Type B pancreatic cell (in vitro differentiated cells): ENCODE measurements around the gene UBE2G2. TPM values are rescaled to one million over a fixed set of nuclear protein-coding genes. Genes with fewer than 3 reads are reported as not detected.

ENCODE experiments used
- DNase-seq: peaks from one replicate; pipeline ENCODE4 v3.0.0; 2021; ENCODE audit warnings: mixed read lengths; ENCODE audit not compliant: unreplicated experiment; ENCODE audit errors: extremely low spot score
- H3K27ac Mint-ChIP-seq: 2 replicates; pipeline ENCODE4 v1.8.0; 2021; ENCODE audit warnings: mild to moderate bottlenecking, mixed read lengths
- H3K27me3 Mint-ChIP-seq: 2 replicates; pipeline ENCODE4 v1.8.0; 2021; ENCODE audit warnings: mixed read lengths
- H3K36me3 Mint-ChIP-seq: 2 replicates; pipeline ENCODE4 v1.8.0; 2021; ENCODE audit warnings: mixed read lengths
- H3K4me1 Mint-ChIP-seq: one replicate; pipeline ENCODE4 v1.8.0; 2021; ENCODE audit warnings: mixed read lengths; ENCODE audit not compliant: unreplicated experiment
- H3K4me3 Mint-ChIP-seq: 2 replicates; pipeline ENCODE4 v1.8.0; 2021; ENCODE audit warnings: mild to moderate bottlenecking, mixed read lengths
- H3K9me3 Mint-ChIP-seq: 2 replicates; pipeline ENCODE4 v1.8.0; 2021; ENCODE audit warnings: mixed read lengths
- total RNA-seq: library from RNA; stranded (reverse); gene quantifications from 2 replicates; pipeline ENCODE4 v1.2.1, GENCODE V29; 2021; ENCODE audit warnings: low replicate concordance
- TF ChIP-seq, protein P1 (sequence below): fragments of 200-600 bp; sonication (generic); conservative IDR thresholded peaks from 2 replicates; pipeline ENCODE4 v1.5.0; 2021; ENCODE audit warnings: antibody characterized with exemption, mild to moderate bottlenecking

The UBE2G2 gene
- total RNA-seq, 1 donor from 2014 or later = 92.4 TPM

GRCh38 chr21:44819283-44820243, 17.9 kb upstream of the UBE2G2 start:
- DNase-seq = no peak
- H3K36me3 Mint-ChIP-seq = peaks cover 6% of the 10 kb centered on the region
- TF ChIP-seq, protein P1, sequence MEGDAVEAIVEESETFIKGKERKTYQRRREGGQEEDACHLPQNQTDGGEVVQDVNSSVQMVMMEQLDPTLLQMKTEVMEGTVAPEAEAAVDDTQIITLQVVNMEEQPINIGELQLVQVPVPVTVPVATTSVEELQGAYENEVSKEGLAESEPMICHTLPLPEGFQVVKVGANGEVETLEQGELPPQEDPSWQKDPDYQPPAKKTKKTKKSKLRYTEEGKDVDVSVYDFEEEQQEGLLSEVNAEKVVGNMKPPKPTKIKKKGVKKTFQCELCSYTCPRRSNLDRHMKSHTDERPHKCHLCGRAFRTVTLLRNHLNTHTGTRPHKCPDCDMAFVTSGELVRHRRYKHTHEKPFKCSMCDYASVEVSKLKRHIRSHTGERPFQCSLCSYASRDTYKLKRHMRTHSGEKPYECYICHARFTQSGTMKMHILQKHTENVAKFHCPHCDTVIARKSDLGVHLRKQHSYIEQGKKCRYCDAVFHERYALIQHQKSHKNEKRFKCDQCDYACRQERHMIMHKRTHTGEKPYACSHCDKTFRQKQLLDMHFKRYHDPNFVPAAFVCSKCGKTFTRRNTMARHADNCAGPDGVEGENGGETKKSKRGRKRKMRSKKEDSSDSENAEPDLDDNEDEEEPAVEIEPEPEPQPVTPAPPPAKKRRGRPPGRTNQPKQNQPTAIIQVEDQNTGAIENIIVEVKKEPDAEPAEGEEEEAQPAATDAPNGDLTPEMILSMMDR = no peak
- peak overlapping the region; percentile 31 for H3K27ac Mint-ChIP-seq
- peaks cover 8% of the 10 kb centered on the region for H3K4me1 Mint-ChIP-seq
- no peaks in the 10 kb centered on the region for H3K27me3 Mint-ChIP-seq
- H3K4me3 Mint-ChIP-seq = peak overlapping the region; percentile 73
- H3K9me3 Mint-ChIP-seq = peaks cover 12% of the 10 kb centered on the region

DNA sequence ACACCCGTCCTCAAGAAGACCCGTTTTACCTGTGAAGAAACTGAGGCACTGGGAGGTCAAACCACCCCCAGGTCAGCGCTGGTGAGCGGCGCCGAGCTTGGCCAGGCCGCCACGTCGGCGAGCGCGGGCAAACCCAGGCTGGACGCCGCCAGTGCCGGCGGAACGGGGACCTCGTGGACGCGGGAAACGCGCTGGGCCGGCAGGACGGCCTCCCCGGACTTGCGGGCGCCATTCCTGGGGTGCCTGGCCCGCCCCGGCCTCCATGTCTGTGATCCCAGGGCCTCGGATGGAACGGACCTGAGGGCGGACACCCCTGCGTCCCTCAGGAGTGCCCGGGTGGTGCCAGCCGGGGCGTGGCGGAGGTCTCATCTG, 17.0 kb upstream of the UBE2G2 start:
- TF ChIP-seq, protein P1 = no peak
- H3K27ac Mint-ChIP-seq = no peak overlapping the region
- DNase-seq = no peak
- no peaks in the 10 kb centered on the region for H3K27me3 Mint-ChIP-seq
- H3K4me3 Mint-ChIP-seq = peak overlapping the region; percentile 73
- H3K9me3 Mint-ChIP-seq = peaks cover 9% of the 10 kb centered on the region
- H3K4me1 Mint-ChIP-seq = peaks cover 8% of the 10 kb centered on the region
- H3K36me3 Mint-ChIP-seq = peaks cover 3% of the 10 kb centered on the region

DNA sequence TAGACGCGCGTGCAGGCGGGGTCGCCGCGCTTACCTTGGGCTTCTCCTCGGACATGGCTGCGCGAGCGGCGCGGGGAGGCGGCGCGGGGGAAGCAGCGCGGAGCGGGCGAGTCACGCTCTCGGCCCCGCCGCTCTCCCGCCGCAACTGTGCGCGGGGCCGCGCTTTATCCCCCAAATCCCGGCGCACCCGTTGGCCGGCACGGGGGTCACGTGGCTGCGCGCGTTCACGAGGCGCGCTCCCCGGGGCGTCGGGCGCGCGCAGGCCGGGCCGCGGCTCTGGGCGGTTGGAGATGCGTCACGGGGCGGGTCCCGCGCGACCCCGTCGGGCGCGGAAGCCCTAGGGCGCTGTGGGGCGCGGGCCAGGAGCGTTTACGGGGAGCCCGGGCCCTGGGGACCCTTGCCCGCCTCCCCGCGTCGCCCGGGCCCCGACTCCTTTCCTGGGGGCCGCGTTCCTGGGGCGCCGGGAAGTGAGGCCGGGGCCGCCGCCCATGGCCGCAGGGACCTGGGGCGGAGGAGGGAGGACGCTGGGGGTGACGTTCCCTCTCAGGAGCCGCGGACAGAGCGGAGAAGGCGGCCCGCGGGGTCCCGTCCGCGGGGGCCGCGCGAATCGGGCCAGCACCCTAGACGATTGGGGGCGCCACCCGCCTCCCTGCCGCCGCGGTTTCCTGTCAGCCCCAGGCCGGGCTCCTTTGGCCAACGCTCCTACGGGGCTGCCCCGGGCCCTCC, 16.5 kb upstream of the UBE2G2 start, which contains the start of gene SUMO3:
Gene SUMO3 (minus strand): TSS at position 149 of the 726 bp plus-strand sequence. CDS start 94 bp downstream, at position 55.
- peak within 1 kb of the TSS; percentile 31 for H3K27ac Mint-ChIP-seq
- H3K27me3 Mint-ChIP-seq = no peaks in the 10 kb centered on the region
- peaks cover 4% of the 10 kb centered on the region for H3K9me3 Mint-ChIP-seq

DNA sequence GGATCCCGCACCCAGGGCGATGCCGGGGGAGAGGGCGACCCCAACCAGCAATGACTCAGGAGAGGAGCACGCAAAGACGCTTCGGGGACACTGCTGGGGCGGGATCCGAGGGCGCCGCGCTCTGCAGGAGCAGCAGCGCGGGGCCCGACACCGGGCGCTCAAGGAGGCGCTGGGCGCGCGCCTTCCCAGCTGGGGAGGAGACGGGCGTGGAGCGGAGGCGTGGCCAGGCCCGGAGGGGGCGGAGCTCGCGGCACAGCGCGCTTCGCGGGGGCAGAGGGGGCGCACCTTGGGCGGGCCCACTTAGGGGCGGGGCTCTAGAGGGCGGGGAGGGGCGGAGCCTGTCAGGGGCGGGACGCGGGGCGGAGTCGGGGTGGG, 15.9 kb upstream of the UBE2G2 start:
- peak overlapping the region; percentile 72 for H3K4me3 Mint-ChIP-seq
- no peaks in the 10 kb centered on the region for H3K36me3 Mint-ChIP-seq
- H3K9me3 Mint-ChIP-seq = no peaks in the 10 kb centered on the region
- H3K27me3 Mint-ChIP-seq = no peaks in the 10 kb centered on the region
- DNase-seq = peak; percentile 93
- H3K27ac Mint-ChIP-seq = no peak overlapping the region
- TF ChIP-seq, protein P1 = no peak
- peaks cover 8% of the 10 kb centered on the region for H3K4me1 Mint-ChIP-seq

More for the DNA sequence above, 16.5 kb upstream of the UBE2G2 start, which contains the start of gene SUMO3:
- TF ChIP-seq, protein P1 = no peak
- Mint-ChIP-seq H3K4me3 (peak within 1 kb of the TSS; percentile 73), H3K4me1 (peaks cover 8% of the 10 kb centered on the region), H3K36me3 (no peaks in the 10 kb centered on the region)
- peak; percentile 93 for DNase-seq

- peak overlapping the region; percentile 87 for H3K27ac Mint-ChIP-seq
- H3K36me3 Mint-ChIP-seq = no peaks in the 10 kb centered on the region
- peak overlapping the region; percentile 87 for H3K4me3 Mint-ChIP-seq
- TF ChIP-seq, protein P1 = no peak
- no peak for DNase-seq
- H3K27me3 Mint-ChIP-seq = no peaks in the 10 kb centered on the region
- H3K9me3 Mint-ChIP-seq = no peaks in the 10 kb centered on the region
- peaks cover 8% of the 10 kb centered on the region for H3K4me1 Mint-ChIP-seq
Observed at GRCh38 chr21:44816761-44817505, 15.3 kb upstream of the UBE2G2 start.
